HepG2 (cell line): ENCODE data around the gene ABCB9. TPM values are rescaled to one million over a fixed set of nuclear protein-coding genes. Genes with fewer than 3 reads are reported as not detected.

ENCODE experiments used
- AGO1 ChIP-seq: fragments of 200-400 bp; formaldehyde crosslinking; IDR thresholded peaks from 2 replicates; pipeline ENCODE4 v1.6.1; 2017; ENCODE audit warnings: mild to moderate bottlenecking, low read depth, low read length, moderate library complexity; ENCODE audit not compliant: poor library complexity, severe bottlenecking
- BRD4 ChIP-seq: sonication (generic); formaldehyde crosslinking; IDR thresholded peaks from 2 replicates; pipeline ENCODE4 v1.4.0; 2020; ENCODE audit warnings: missing genetic modification reagents
- CBX1 ChIP-seq: IDR thresholded peaks from one replicate; pipeline ENCODE4 v1.6.1; 2016; ENCODE audit warnings: antibody characterized with exemption, low read depth
- CC2D1A ChIP-seq: sonication (generic); formaldehyde crosslinking; IDR thresholded peaks from 2 replicates; pipeline ENCODE4 v1.8.1; 2023; ENCODE audit warnings: mild to moderate bottlenecking, missing genetic modification reagents
- CEBPB ChIP-seq: IDR thresholded peaks from 2 replicates; pipeline ENCODE4 v1.6.1; 2011; ENCODE audit warnings: low read depth, low read length, improper control_type of control experiment, borderline replicate concordance
- CENPT ChIP-seq: sonication (generic); formaldehyde crosslinking; IDR thresholded peaks from 2 replicates; pipeline ENCODE4 v1.8.0; 2022; ENCODE audit warnings: low read depth, mild to moderate bottlenecking, moderate library complexity, missing genetic modification reagents
- JUNB ChIP-seq: sonication (generic); formaldehyde crosslinking; IDR thresholded peaks from 2 replicates; pipeline ENCODE4 v1.8.0; 2022; ENCODE audit warnings: missing genetic modification reagents, mild to moderate bottlenecking, borderline replicate concordance
- NFE2L1 ChIP-seq: sonication (generic); formaldehyde crosslinking; IDR thresholded peaks from 2 replicates; pipeline ENCODE4 v1.4.0; 2020; ENCODE audit warnings: missing genetic modification reagents, mild to moderate bottlenecking, borderline replicate concordance
- PRDM4 ChIP-seq: sonication (generic); formaldehyde crosslinking; IDR thresholded peaks from 2 replicates; pipeline ENCODE4 v1.9.0; 2021; ENCODE audit warnings: missing genetic modification reagents, borderline replicate concordance
- YEATS2 ChIP-seq: sonication (generic); formaldehyde crosslinking; IDR thresholded peaks from 2 replicates; pipeline ENCODE4 v1.4.0; 2020; ENCODE audit warnings: missing genetic modification reagents, borderline replicate concordance
- ZFAT ChIP-seq: sonication (generic); formaldehyde crosslinking; conservative IDR thresholded peaks from 2 replicates; pipeline ENCODE4 v1.8.1; 2023; ENCODE audit warnings: missing genetic modification reagents, inconsistent platforms
- ZNF256 ChIP-seq: sonication (generic); formaldehyde crosslinking; conservative IDR thresholded peaks from 2 replicates; pipeline ENCODE4 v1.4.0; 2020; ENCODE audit warnings: missing genetic modification reagents
- ZNF674 ChIP-seq: sonication (generic); formaldehyde crosslinking; IDR thresholded peaks from 2 replicates; pipeline ENCODE4 v1.5.0; 2020; ENCODE audit warnings: low read depth, mild to moderate bottlenecking, missing genetic modification reagents
- ZNF691 ChIP-seq: sonication (generic); formaldehyde crosslinking; IDR thresholded peaks from 2 replicates; pipeline ENCODE4 v1.4.0; 2020; ENCODE audit warnings: missing genetic modification reagents, low read depth, mild to moderate bottlenecking, borderline replicate concordance
- ZNF782 ChIP-seq: sonication (generic); formaldehyde crosslinking; IDR thresholded peaks from 2 replicates; pipeline ENCODE4 v1.4.0; 2020; ENCODE audit warnings: missing genetic modification reagents, mild to moderate bottlenecking, borderline replicate concordance
- ZNF839 ChIP-seq: sonication (generic); formaldehyde crosslinking; IDR thresholded peaks from 2 replicates; pipeline ENCODE4 v1.4.0; 2020; ENCODE audit warnings: missing genetic modification reagents, mild to moderate bottlenecking, borderline replicate concordance
- polyA plus RNA-seq, 8 experiments: library from polyadenylated mRNA; depleted of rRNA in 3 of 8; stranded (reverse) in 7 of 8; unstranded in 1 of 8; fragments of >200 nt; fragmentation: Illumina TruSeq in 4 of 8; extraction: Trizol in 4 of 8; gene quantifications; 2 replicates each; pipeline versions ENCODE4 v1.2.1 to v1.2.3, GENCODE V29; 2011 to 2016; ENCODE audit warnings: low read depth in 4 of 8, missing spikeins in 1 of 8, mixed read lengths in 1 of 8; ENCODE audit not compliant: insufficient read depth in 1 of 8
- total RNA-seq, 5 experiments: library from RNA; depleted of rRNA; stranded (reverse); fragments of >200 nt; fragmentation: Illumina TruSeq; extraction: Trizol; gene quantifications; 2 replicates each; pipeline ENCODE4 v1.2.3, GENCODE V29; 2016; ENCODE audit warnings: low read depth in 1 of 5
- TF ChIP-seq, protein P1 (sequence below): sonication (generic); formaldehyde crosslinking; IDR thresholded peaks from 2 replicates; pipeline ENCODE4 v1.8.1; 2023; ENCODE audit warnings: mild to moderate bottlenecking, moderate library complexity, missing genetic modification reagents
- TF ChIP-seq, protein P2 (sequence below), 2 experiments: fragments of 450-650 bp in 1 of 2; sonication (generic) in 1 of 2; formaldehyde crosslinking; IDR thresholded peaks; 2 replicates each; pipeline versions ENCODE4 v1.5.0 to v1.8.0; 2020 to 2022; ENCODE audit warnings: mild to moderate bottlenecking in 1 of 2, missing genetic modification reagents in 1 of 2
- TF ChIP-seq, protein P3 (sequence below): sonication (generic); formaldehyde crosslinking; IDR thresholded peaks from 2 replicates; pipeline ENCODE4 v1.8.1; 2023; ENCODE audit warnings: missing genetic modification reagents, inconsistent platforms, borderline replicate concordance
- TF ChIP-seq, protein P4 (sequence below): sonication (generic); formaldehyde crosslinking; IDR thresholded peaks from 2 replicates; pipeline ENCODE4 v1.4.0; 2020; ENCODE audit warnings: missing genetic modification reagents

ABCB9 gene
- total and polyA plus RNA-seq, 2 of the 13 experiments (the other 11 are each of a cell fraction or from before 2014, with no cell fraction given), result 5.1 to 6.0 TPM

- TF ChIP-seq PRDM4 (CRISPR knock-in tag), result no peak
- no peak for TF ChIP-seq BRD4 (CRISPR knock-in tag)
- TF ChIP-seq, protein P1, sequence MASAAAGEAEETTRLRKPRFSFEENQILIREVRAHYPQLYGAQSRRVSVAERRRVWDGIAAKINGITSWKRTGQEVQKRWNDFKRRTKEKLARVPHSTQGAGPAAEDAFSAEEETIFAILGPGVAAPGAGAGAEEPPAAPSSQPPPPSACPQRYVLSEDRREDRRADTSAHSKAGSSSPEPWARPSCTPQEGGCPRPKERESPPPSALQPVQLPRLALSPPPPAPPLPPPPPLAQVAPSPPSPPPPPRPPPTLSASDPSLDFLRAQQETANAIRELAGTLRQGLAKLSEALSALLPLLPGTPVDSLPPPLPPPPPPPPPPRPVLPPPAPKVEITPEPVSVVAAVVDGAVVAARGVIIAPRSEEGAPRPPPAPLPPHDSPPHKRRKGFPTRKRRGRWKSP (CRISPR knock-in tag), result 0 out of 2 replicates have a peak, but pooled peaks have one; percentile 36
- peak; percentile 56 for TF ChIP-seq CBX1
- no peak for TF ChIP-seq CC2D1A (CRISPR knock-in tag)
- TF ChIP-seq, protein P2, sequence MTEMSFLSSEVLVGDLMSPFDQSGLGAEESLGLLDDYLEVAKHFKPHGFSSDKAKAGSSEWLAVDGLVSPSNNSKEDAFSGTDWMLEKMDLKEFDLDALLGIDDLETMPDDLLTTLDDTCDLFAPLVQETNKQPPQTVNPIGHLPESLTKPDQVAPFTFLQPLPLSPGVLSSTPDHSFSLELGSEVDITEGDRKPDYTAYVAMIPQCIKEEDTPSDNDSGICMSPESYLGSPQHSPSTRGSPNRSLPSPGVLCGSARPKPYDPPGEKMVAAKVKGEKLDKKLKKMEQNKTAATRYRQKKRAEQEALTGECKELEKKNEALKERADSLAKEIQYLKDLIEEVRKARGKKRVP (CRISPR knock-in tag; IDR thresholded peaks at IDR 0.05), result peak in 1 of 2 experiments; percentile 36; a peak in 1 of 4 replicates
- TF ChIP-seq, protein P3, sequence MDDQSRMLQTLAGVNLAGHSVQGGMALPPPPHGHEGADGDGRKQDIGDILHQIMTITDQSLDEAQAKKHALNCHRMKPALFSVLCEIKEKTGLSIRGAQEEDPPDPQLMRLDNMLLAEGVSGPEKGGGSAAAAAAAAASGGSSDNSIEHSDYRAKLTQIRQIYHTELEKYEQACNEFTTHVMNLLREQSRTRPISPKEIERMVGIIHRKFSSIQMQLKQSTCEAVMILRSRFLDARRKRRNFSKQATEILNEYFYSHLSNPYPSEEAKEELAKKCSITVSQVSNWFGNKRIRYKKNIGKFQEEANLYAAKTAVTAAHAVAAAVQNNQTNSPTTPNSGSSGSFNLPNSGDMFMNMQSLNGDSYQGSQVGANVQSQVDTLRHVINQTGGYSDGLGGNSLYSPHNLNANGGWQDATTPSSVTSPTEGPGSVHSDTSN (CRISPR knock-in tag), result no peak
- TF ChIP-seq, protein P4, sequence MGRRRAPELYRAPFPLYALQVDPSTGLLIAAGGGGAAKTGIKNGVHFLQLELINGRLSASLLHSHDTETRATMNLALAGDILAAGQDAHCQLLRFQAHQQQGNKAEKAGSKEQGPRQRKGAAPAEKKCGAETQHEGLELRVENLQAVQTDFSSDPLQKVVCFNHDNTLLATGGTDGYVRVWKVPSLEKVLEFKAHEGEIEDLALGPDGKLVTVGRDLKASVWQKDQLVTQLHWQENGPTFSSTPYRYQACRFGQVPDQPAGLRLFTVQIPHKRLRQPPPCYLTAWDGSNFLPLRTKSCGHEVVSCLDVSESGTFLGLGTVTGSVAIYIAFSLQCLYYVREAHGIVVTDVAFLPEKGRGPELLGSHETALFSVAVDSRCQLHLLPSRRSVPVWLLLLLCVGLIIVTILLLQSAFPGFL, result no peak
- no peak for TF ChIP-seq ZNF674 (CRISPR knock-in tag)
- peak; percentile 95 for TF ChIP-seq AGO1
- no peak for TF ChIP-seq NFE2L1 (CRISPR knock-in tag)
- no peak for TF ChIP-seq ZNF256 (CRISPR knock-in tag)
- TF ChIP-seq ZNF782 (CRISPR knock-in tag), result no peak
- no peak; the same call in 1 of the 2 replicates for TF ChIP-seq YEATS2
- TF ChIP-seq CEBPB, result no peak
- TF ChIP-seq CENPT (CRISPR knock-in tag), result no peak
- 0 out of 2 replicates have a peak, but pooled peaks have one; percentile 21 for TF ChIP-seq ZNF691 (CRISPR knock-in tag)
- no peak for TF ChIP-seq ZFAT (CRISPR knock-in tag)
- no peak; the same call in 1 of the 2 replicates for TF ChIP-seq JUNB (CRISPR knock-in tag)
- no peak for TF ChIP-seq ZNF839 (CRISPR knock-in tag)
Measured at GRCh38 chr12:122974892-122975789, 8.9 kb upstream of the ABCB9 start, which contains the start of gene OGFOD2 (continued).
